Stimulated activated CD4-positive, alpha-beta T cell treated with anti-CD3 and anti-CD28 coated beads, TNF-alpha, amount 100 ng/mL, for 48 hours (primary cell): Measurements from ENCODE around the gene RBMY1J.
"Not testable (repeated sequence)": the region's sequence is repeated elsewhere in the genome, so short reads cannot be mapped to it uniquely, and the experiment has no call there.

Experiments used
- DNase-seq, 3 donors: peaks; one replicate each; pipeline ENCODE4 v3.0.0-alpha.2; 2020; ENCODE audit warnings: low read depth in 3 of 3

RBMY1J gene

DNA sequence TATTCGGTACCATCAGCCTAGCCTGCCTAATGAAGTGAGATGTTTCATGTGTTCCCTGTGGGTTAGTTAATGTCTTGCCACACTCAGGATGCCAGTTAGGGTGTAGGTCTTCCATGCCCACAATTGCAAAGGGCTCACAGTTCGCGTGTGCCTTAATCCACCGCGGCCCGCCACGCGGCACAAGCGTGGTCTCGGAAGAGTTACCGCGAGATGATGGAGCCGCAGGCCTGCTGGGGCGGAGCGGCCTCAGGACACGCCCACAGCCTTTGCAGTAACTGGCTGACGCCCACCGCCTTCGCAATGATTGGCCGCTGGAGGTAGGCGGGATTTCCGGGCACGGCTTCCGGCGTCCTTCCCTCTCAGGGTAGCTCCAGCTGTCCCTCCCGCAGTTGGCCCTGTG, at the start of gene RBMY1J:
Gene RBMY1J (plus strand): TSS at position 301 of the 400 bp plus-strand sequence. CDS start 2,038 bp downstream, outside the sequence.
- DNase-seq, result not testable (repeated sequence)

DNA sequence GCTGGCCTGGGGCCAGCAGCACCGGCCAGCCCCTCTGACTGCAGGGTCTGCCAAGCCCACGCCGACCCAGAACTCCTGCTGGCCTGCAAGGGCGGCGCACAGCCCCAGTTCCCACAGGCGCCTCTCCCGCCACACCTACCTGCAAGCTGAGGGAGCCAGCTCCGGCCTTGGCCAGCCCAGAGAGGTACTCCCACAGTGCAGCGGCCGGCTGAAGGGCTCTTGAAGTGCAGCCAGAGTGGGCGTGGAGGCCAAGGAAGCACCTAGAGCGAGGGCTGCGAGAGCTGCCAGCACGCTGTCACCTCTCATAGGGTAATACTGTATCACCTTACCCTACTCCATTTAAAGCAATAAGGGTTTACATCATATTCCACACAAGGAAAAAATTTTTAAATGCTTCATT, 35.8 kb upstream of the RBMY1J start:
- no peak for DNase-seq

DNA sequence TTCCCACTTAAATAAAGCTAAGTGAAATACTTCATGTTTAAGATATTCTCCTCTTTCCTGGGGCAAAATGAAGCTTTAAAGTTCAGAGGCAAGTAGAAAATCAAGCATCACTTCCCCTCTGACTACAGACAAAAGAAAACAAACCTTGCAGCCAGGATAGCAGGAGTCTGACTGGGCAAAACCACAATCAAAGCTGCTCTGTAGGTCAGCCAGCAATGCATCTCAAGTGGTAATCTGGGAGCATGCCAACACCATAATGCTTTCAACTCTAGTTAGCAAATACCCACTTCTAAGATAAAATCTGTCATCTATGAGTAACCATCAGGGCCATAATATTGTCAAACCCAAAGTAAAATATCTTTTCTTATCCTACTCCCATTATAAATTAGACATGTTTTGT, 32.6 kb upstream of the RBMY1J start:
- no peak for DNase-seq

DNA sequence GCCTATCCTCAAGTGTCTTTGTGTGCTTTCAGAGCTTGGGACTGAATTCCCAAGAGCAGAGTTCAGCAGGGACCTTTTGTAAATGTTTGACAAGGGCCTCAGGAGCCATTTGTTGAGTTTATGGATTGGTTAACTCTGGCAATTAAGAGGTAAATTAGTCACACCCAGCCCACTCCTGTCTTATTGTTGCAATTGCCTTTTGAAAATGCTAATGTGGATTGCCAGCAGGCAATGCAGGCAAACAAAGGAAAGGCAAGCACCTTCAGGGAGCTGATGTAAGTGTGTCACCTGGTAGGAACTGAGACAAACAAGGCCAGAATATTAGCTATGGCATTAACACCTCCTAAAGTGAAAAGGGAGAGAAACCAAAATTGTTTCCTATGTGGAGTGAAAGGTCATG, 29.7 kb upstream of the RBMY1J start:
- no peak for DNase-seq

DNA sequence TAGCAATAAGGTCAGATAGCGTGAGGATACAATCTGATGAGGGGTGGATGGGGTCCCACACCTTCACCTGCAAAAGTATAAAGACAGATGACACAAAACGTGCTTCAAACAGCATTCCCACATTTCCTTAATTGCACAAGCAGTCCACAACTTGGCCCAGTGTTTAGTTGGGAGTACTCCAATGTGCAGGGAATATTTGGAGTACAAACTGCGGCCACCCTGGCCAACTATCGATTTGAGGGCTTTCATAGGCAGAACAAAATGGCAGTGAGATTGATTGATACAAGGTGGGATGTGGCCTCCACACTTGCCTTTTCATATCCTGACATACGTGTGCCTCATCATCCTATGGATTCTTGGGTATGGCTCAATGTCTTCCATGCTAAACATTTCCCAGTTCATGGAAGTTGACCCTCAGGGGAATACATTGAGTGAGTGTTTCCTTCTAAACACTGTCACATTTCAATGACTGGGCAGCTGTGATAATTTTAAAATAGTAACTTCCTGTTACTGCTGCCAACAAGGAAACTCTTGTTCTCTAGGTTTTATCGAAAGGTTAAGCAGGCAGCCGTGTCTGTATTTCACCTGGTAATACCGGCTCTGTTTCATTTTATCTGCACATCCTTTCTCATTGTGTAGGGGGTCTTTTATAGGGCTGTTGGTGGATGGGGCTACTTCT, 41.6 kb downstream of the RBMY1J start:
- not testable (repeated sequence) for DNase-seq

DNA sequence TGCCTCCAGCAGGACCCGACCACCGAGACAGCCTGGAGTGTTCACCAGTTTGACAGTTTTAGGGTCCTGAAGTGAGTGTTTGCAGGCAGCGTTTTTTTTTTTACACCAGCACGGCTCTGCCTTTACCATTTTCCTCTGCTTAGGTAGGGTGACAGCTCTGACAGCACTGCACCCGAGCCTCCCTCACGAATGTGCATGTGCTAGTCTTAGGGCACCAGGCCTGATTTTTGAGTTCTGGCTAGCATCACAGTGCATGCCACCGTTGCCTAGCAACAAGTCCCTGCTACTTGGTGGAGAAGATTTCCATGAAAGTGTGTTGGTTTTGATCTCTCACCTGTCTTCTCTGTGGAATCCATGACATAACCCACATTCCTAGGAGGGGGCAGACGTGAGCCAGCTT, 52.3 kb downstream of the RBMY1J start:
- DNase-seq, result not testable (repeated sequence)

DNA sequence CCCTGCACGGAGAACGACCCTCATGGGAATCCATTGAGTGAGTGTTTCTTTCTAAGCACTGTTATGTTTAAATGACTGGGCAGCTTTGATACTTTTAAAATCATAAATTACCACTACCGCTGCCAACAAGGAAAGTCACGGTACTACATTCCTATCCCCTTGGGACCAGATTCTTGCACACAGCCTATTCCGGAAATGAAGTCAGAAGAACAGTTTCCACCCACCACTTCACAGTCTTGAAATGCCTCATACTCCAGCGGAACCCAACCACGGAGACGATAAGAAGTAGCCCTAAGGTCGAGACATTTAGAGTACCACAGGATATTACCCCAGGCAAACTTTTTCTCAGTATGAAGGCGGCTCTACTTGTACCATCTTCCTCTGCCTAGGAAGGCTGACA, 58.8 kb downstream of the RBMY1J start:
- DNase-seq, result not testable (repeated sequence)
